Glutamatergic neuron (in vitro differentiated cells): Measurements from ENCODE around the gene CD244. TPM values are rescaled to one million over a fixed set of nuclear protein-coding genes. Genes with fewer than 3 reads are reported as not detected.

Experiments
- DNase-seq: peaks from one replicate; pipeline ENCODE4 v3.0.0; 2022
- H3K27ac Mint-ChIP-seq: one replicate; pipeline ENCODE4 v1.8.0; 2020; ENCODE audit warnings: mild to moderate bottlenecking, mixed read lengths, inconsistent platforms; ENCODE audit not compliant: unreplicated experiment
- H3K27me3 Mint-ChIP-seq: one replicate; pipeline ENCODE4 v1.8.0; 2020; ENCODE audit warnings: mild to moderate bottlenecking, moderate library complexity, mixed read lengths, inconsistent platforms; ENCODE audit not compliant: unreplicated experiment
- H3K36me3 Mint-ChIP-seq: one replicate; pipeline ENCODE4 v1.8.0; 2020; ENCODE audit warnings: mild to moderate bottlenecking, mixed read lengths, inconsistent platforms; ENCODE audit not compliant: unreplicated experiment
- H3K4me1 Mint-ChIP-seq: one replicate; pipeline ENCODE4 v1.8.0; 2020; ENCODE audit warnings: mild to moderate bottlenecking, low read depth, mixed read lengths, inconsistent platforms; ENCODE audit not compliant: unreplicated experiment
- H3K4me3 Mint-ChIP-seq: one replicate; pipeline ENCODE4 v1.8.0; 2020; ENCODE audit warnings: mild to moderate bottlenecking, mixed read lengths, inconsistent platforms; ENCODE audit not compliant: unreplicated experiment
- H3K9me3 Mint-ChIP-seq: one replicate; pipeline ENCODE4 v1.8.0; 2020; ENCODE audit warnings: mild to moderate bottlenecking, moderate library complexity, mixed read lengths, inconsistent platforms; ENCODE audit not compliant: unreplicated experiment
- CTCF ChIP-seq: fragments of 200-600 bp; sonication (generic); IDR thresholded peaks from one replicate; pipeline ENCODE4 v1.5.0; 2021; ENCODE audit not compliant: partially characterized antibody, unreplicated experiment
- total RNA-seq: library from RNA; stranded (reverse); fragmentation: NEBNext Ultra II Directional; extraction: Animal tissue kit (Norgen Biotek cat#: 25700); gene quantifications from one replicate; pipeline ENCODE4 v1.2.1, GENCODE V29; 2021; ENCODE audit not compliant: unreplicated experiment

The CD244 gene
- total RNA-seq, 1 donor from 2014 or later: not detected

- peaks cover 2% of the 10 kb centered on the region for H3K27me3 Mint-ChIP-seq
- H3K36me3 Mint-ChIP-seq: peaks cover 6% of the 10 kb centered on the region
- peaks cover 6% of the 10 kb centered on the region for H3K9me3 Mint-ChIP-seq
- DNase-seq: no peak
- H3K4me1 Mint-ChIP-seq: no peaks in the 10 kb centered on the region
- H3K27ac Mint-ChIP-seq: no peak overlapping the region
- no peak for TF ChIP-seq CTCF
- no peak overlapping the region for H3K4me3 Mint-ChIP-seq
These were observed 55.4 kb downstream of the CD244 start for GRCh38 chr1:160807247-160807646.

GRCh38 chr1:160806784-160807183 lies 55.9 kb downstream of the CD244 start:
- Mint-ChIP-seq H3K27me3 (peaks cover 2% of the 10 kb centered on the region), H3K4me3 (no peak overlapping the region), H3K4me1 (no peaks in the 10 kb centered on the region), H3K36me3 (peaks cover 6% of the 10 kb centered on the region), H3K27ac (no peak overlapping the region), H3K9me3 (peaks cover 6% of the 10 kb centered on the region)
- TF ChIP-seq CTCF: no peak
- DNase-seq: no peak

DNA sequence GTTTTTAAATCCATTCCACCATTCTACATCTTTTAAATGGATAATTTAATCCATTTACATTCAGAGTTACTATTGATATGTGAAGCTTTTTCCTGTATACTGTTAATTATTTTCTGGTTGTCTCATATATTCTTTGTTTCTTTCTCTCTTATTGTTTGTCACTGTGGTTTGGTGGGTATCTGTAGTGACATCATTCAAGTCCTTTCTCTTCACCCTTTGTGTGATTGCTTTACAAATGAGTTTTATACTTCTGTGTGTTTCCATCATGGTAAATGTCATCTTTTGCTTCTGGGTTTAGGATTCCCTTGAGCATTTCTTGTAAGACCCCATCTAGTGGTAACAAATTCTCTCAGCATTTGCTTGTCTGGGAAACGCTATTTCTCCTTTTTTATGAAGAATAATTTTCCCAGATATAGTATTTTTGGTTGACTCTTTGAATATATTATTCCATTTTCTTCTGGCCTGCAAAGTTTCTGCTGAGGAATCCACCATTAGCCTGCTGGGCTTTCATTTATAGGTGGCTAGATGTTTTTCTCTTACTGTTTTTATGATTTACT lies 56.5 kb downstream of the CD244 start:
- Mint-ChIP-seq H3K36me3 (peaks cover 6% of the 10 kb centered on the region), H3K4me3 (no peak overlapping the region), H3K9me3 (peaks cover 6% of the 10 kb centered on the region), H3K4me1 (no peaks in the 10 kb centered on the region), H3K27ac (no peak overlapping the region), H3K27me3 (peaks cover 2% of the 10 kb centered on the region)
- TF ChIP-seq CTCF: no peak
- no peak for DNase-seq

- peaks cover 3% of the 10 kb centered on the region for H3K27me3 Mint-ChIP-seq
- no peak for DNase-seq
- no peak overlapping the region for H3K27ac Mint-ChIP-seq
- peaks cover 3% of the 10 kb centered on the region for H3K9me3 Mint-ChIP-seq
- H3K4me1 Mint-ChIP-seq: no peaks in the 10 kb centered on the region
- no peak overlapping the region for H3K4me3 Mint-ChIP-seq
- no peak for TF ChIP-seq CTCF
- peaks cover 3% of the 10 kb centered on the region for H3K36me3 Mint-ChIP-seq
These were observed 60.7 kb downstream of the CD244 start for GRCh38 chr1:160801836-160802580.
